Measurements from ENCODE around the gene STX1B. TPM values are rescaled to one million over a fixed set of nuclear protein-coding genes. Genes with fewer than 3 reads are reported as not detected.

Gene STX1B
- total RNA-seq, 1 experiment from 2014 or later: 11.0 TPM

- Mint-ChIP-seq H3K36me3 (ENCODE audit: insufficient read depth in 1 of 3, low read depth in 3 of 3) (peaks cover 63 to 91% (median 85%) of the 10 kb centered on the region in 3 experiments), H3K4me1 (peaks cover 0 to 2% of the 10 kb centered on the region in 2 experiments; a peak in 3 of 4 replicates), H3K27me3 (ENCODE audit: low read depth) (no peaks in the 10 kb centered on the region), H3K27ac (no peak overlapping the region), H3K4me3 (no peak overlapping the region), H3K9me3 (no peaks in the 10 kb centered on the region)
- no peak for TF ChIP-seq CTCF (conservative IDR thresholded peaks at IDR 0.05)
- Histone ChIP-seq H4K20me1 (ENCODE audit: control insufficient read depth, insufficient read depth, insufficient read length) (no peaks in the 10 kb centered on the region), H2BK5ac (ENCODE audit: insufficient read length, low read length) (no peak overlapping the region), H3K23ac (ENCODE audit: insufficient read length, low read depth, low read length) (no peak overlapping the region), H3K27me3 (ENCODE audit: insufficient read depth, low read length) (no peaks in the 10 kb centered on the region), H2BK120ac (ENCODE audit: low read depth, low read length, poor library complexity, severe bottlenecking) (no peak overlapping the region), H3K14ac (ENCODE audit: insufficient read depth, low read length) (no peak overlapping the region), H2BK20ac (ENCODE audit: low read depth, low read length, poor library complexity, severe bottlenecking) (no peak overlapping the region), H4K5ac (ENCODE audit: insufficient read length, low read depth, low read length) (no peak overlapping the region), H3K4me1 (ENCODE audit: insufficient read depth, low read length) (no peaks in the 10 kb centered on the region), H3K4me2 (ENCODE audit: insufficient read depth, insufficient read length, low read length) (no peak overlapping the region), H3T11ph (ENCODE audit: low read length) (no peak overlapping the region), H2AFZ (ENCODE audit: low read length) (no peak overlapping the region), H2AK5ac (ENCODE audit: insufficient read length, low read length) (no peak overlapping the region), H3K27ac (ENCODE audit: insufficient read length, low read depth, low read length) (no peak overlapping the region), H4K8ac (replicated peaks; ENCODE audit: insufficient read length, low read depth, low read length) (no peak overlapping the region), H3K79me2 (ENCODE audit: insufficient read depth, low read length) (no peaks in the 10 kb centered on the region), H2BK12ac (ENCODE audit: insufficient read length, low read depth, low read length) (no peak overlapping the region), H3K23me2 (ENCODE audit: insufficient read length, low read depth, low read length, poor library complexity, severe bottlenecking) (no peaks in the 10 kb centered on the region), H3K9ac (ENCODE audit: extremely low read depth, insufficient read length, low read length) (no peak overlapping the region), H3K56ac (ENCODE audit: insufficient read length, low read depth, low read length) (no peak overlapping the region), H2BK15ac (ENCODE audit: low read depth, low read length) (no peak overlapping the region), H3K18ac (ENCODE audit: insufficient read length, low read depth, low read length) (no peak overlapping the region), H3K4ac (ENCODE audit: low read depth, low read length) (no peak overlapping the region), H4K91ac (ENCODE audit: insufficient read length, low read depth, low read length) (no peak overlapping the region), H3K9me3 (ENCODE audit: control insufficient read depth, low read depth, low read length) (no peaks in the 10 kb centered on the region), H3K79me1 (ENCODE audit: insufficient read depth, low read depth, low read length, poor library complexity, severe bottlenecking) (peaks cover under 1% of the 10 kb centered on the region)
- WGBS (ENCODE audit: extremely low coverage, insufficient read length, low lambda C conversion rate): no CpG with 5 or more reads among the region's 18 CpGs
- DNase-seq: no peak
Observed at GRCh38 chr16:30963925-30964511, 46.4 kb downstream of the STX1B start.
